ENCODE results near the gene TMEM132C. TPM values are rescaled to one million over a fixed set of nuclear protein-coding genes. Genes with fewer than 3 reads are reported as not detected.

The TMEM132C gene
- total and polyA plus RNA-seq, 2 donors (not counting 3 experiments of a cell fraction or from before 2014, with no cell fraction given) = not detected

DNA sequence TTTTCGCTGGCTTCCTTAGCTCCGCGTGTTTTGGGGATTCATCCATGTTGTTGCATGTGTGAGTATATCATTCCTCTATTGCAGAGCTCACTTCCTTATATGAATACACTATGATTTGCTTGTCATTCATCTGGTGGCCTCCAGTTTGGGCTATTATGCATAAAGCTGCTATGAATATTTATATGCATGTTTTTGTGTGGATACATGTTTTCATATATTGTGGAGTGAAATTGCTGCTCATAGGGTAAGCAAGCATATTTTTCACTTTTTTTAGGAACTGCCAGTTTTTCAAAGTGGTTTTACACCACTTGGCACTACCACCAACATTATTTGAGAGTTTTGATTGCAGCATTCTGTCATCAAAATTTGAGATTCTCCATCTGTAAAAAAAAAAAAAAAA lies 190.0 kb downstream of the TMEM132C start:
- no TSS peak for BruUV-seq (replicated peaks)
- H3K4me3 ChIP-seq (replicated peaks in 1 of 3; ENCODE audit: insufficient read depth in 1 of 3, low read depth in 1 of 3, low read length in 3 of 3) = no peak overlapping the region
- H3K27ac ChIP-seq (ENCODE audit: insufficient read depth, low read depth, low read length) = no peak overlapping the region
- intact Hi-C loops (cut with micrococcal nuclease) = no loop called here
- H3K36me3 ChIP-seq (ENCODE audit: control insufficient read depth in 2 of 2, extremely low read depth in 1 of 2, insufficient read depth in 2 of 2, low read length in 2 of 2) = no peaks in the 10 kb centered on the region
- H3K9ac ChIP-seq (replicated peaks; ENCODE audit: extremely low read depth, insufficient read depth, low read length) = no peak overlapping the region
- H3K9me1 ChIP-seq (replicated peaks; ENCODE audit: control insufficient read depth, extremely low read depth, insufficient read depth, low read length) = no peaks in the 10 kb centered on the region
- no peaks in the 10 kb centered on the region for H3K79me2 ChIP-seq (ENCODE audit: control insufficient read depth, insufficient read depth, low read length)
- dilution Hi-C loops (cut with MboI; ENCODE audit: extremely low pct_ligation_motif_present, low sequenced_read_pairs) = no loop called here
- no peaks in the 10 kb centered on the region for H4K20me1 ChIP-seq (replicated peaks; ENCODE audit: control insufficient read depth, extremely low read depth, insufficient read depth, low read length)
- no peak for DNase-seq (ENCODE audit: low read depth, low spot score)
- H3K27me3 ChIP-seq (ENCODE audit: control insufficient read depth in 2 of 2, insufficient read depth in 2 of 2, low read length in 2 of 2) = no peaks in the 10 kb centered on the region
- POLR2A ChIA-PET = no interaction called here
- no peak overlapping the region for H2AFZ ChIP-seq (ENCODE audit: low read depth, low read length)
- no peak for FAIRE-seq
- H3K4me2 ChIP-seq (ENCODE audit: insufficient read depth, low read length) = no peak overlapping the region
- CTCF ChIA-PET = no interaction called here
- no peak for TF ChIP-seq POLR2AphosphoS5 (IDR thresholded peaks at IDR 0.05; ENCODE audit: insufficient read depth, low read depth, low read length)
- peaks cover 6% of the 10 kb centered on the region for H3K9me3 ChIP-seq (replicated peaks; ENCODE audit: control insufficient read depth, insufficient read depth, low read length)
- no peaks in the 10 kb centered on the region for H3K4me1 ChIP-seq (ENCODE audit: control insufficient read depth, extremely low read depth, insufficient read depth, low read length)

DNA sequence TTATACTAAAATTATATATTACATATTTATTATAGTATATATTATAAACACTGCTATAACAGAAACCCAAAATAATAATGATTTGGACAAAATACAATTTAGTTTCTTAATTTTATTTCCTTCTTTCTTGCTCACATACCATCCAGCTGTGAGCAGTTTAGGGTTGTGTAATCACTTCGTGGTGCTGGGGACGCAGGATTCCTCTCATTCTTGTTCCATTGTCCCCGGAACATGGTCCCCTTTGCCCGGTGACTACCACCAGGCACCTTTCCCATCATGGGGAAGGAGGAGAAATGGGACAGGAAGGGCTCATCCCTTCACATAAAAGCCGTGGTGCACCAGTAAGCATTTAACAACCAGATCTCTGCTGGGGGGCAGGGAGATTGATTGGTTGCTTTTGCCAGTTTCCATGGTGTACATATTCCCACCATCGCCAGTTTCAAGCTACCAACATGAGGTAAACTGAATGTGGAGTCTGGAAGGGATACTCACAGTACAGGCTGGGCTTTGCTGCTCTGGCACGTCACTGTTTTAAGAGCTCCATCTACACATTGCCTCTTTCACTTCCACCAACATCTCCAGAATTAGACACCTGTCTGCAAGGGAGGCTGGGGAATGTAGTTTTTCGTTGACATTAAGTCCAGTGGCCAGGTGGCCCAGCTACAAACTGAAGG lies 191.5 kb downstream of the TMEM132C start:
- H3K9me3 ChIP-seq (replicated peaks; ENCODE audit: control insufficient read depth, insufficient read depth, low read length) = peaks cover 6% of the 10 kb centered on the region
- no peak overlapping the region for H2AFZ ChIP-seq (ENCODE audit: low read depth, low read length)
- dilution Hi-C loops (cut with MboI; ENCODE audit: extremely low pct_ligation_motif_present, low sequenced_read_pairs) = no loop called here
- FAIRE-seq (no peak), DNase-seq (ENCODE audit: low read depth, low spot score) (no peak)
- H3K9me1 ChIP-seq (replicated peaks; ENCODE audit: control insufficient read depth, extremely low read depth, insufficient read depth, low read length) = no peaks in the 10 kb centered on the region
- no peaks in the 10 kb centered on the region for H3K36me3 ChIP-seq (ENCODE audit: control insufficient read depth in 2 of 2, extremely low read depth in 1 of 2, insufficient read depth in 2 of 2, low read length in 2 of 2)
- H3K4me1 ChIP-seq (ENCODE audit: control insufficient read depth, extremely low read depth, insufficient read depth, low read length) = no peaks in the 10 kb centered on the region
- H3K79me2 ChIP-seq (ENCODE audit: control insufficient read depth, insufficient read depth, low read length) = no peaks in the 10 kb centered on the region
- H4K20me1 ChIP-seq (replicated peaks; ENCODE audit: control insufficient read depth, extremely low read depth, insufficient read depth, low read length) = no peaks in the 10 kb centered on the region
- H3K4me3 ChIP-seq (replicated peaks in 1 of 3; ENCODE audit: insufficient read depth in 1 of 3, low read depth in 1 of 3, low read length in 3 of 3) = no peak overlapping the region
- BruUV-seq (replicated peaks) = no TSS peak
- H3K9ac ChIP-seq (replicated peaks; ENCODE audit: extremely low read depth, insufficient read depth, low read length) = no peak overlapping the region
- intact Hi-C loops (cut with micrococcal nuclease) = no loop called here
- no peaks in the 10 kb centered on the region for H3K27me3 ChIP-seq (ENCODE audit: control insufficient read depth in 2 of 2, insufficient read depth in 2 of 2, low read length in 2 of 2)
- CTCF ChIA-PET = no interaction called here
- H3K4me2 ChIP-seq (ENCODE audit: insufficient read depth, low read length) = no peak overlapping the region
- POLR2A ChIA-PET = no interaction called here
- no peak overlapping the region for H3K27ac ChIP-seq (ENCODE audit: insufficient read depth, low read depth, low read length)
- no peak for TF ChIP-seq MYC (IDR thresholded peaks at IDR 0.05; ENCODE audit: low read depth, low read length)
- no peak for TF ChIP-seq POLR2AphosphoS5 (IDR thresholded peaks at IDR 0.05; ENCODE audit: insufficient read depth, low read depth, low read length)

All from endothelial cell of umbilical vein (primary cell).